Prostate gland (tissue), 2 donors: ENCODE data around the gene ELL3.

Source experiments
- CTCF ChIP-seq, 4 experiments: fragments of 200-600 bp in 2 of 4; fragments of 450-650 bp in 2 of 4; sonication (generic) in 2 of 4; IDR thresholded peaks; 1 replicate in 3 of 4; 2 replicates in 1 of 4; pipeline ENCODE4 v1.5.1; 2016 to 2019; ENCODE audit warnings: antibody characterized with exemption in 4 of 4, mild to moderate bottlenecking in 2 of 4, moderate library complexity in 2 of 4
- POLR2A ChIP-seq: fragments of 450-650 bp; IDR thresholded peaks from one replicate; pipeline ENCODE4 v1.6.1; 2016; ENCODE audit warnings: antibody characterized with exemption, mild to moderate bottlenecking
- POLR2AphosphoS5 ChIP-seq: sonication (generic); formaldehyde crosslinking; IDR thresholded peaks from one replicate; pipeline ENCODE4 v1.6.1; 2017; ENCODE audit warnings: antibody characterized with exemption

- TF ChIP-seq CTCF (IDR thresholded peaks at IDR 0.05) (no peak), POLR2AphosphoS5 (no peak), POLR2A (peak; percentile 83)
Observed at GRCh38 chr15:43776718-43777266, at the start of gene ELL3.
